ENCODE results near the gene KIF21A.

Gene KIF21A

DNA sequence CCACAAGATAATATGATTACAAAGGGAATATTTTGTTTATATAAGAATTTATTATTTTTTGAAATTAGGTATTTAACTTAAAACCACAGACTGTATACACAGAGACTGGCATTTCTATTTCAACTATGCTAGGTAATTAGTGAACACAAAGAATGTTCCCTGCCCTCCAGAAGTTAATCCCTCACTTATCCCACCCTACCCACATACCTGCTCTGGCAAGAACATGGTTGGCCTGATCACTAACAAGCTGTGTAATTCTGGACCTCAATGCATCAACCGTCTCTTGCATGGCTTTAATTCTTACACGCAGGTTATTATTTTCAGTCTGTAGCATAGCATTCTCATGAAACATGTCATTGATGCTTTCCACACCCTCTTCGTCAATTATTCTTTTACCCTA is 85.9 kb downstream of the KIF21A start:
- TF ChIP-seq, protein P1, sequence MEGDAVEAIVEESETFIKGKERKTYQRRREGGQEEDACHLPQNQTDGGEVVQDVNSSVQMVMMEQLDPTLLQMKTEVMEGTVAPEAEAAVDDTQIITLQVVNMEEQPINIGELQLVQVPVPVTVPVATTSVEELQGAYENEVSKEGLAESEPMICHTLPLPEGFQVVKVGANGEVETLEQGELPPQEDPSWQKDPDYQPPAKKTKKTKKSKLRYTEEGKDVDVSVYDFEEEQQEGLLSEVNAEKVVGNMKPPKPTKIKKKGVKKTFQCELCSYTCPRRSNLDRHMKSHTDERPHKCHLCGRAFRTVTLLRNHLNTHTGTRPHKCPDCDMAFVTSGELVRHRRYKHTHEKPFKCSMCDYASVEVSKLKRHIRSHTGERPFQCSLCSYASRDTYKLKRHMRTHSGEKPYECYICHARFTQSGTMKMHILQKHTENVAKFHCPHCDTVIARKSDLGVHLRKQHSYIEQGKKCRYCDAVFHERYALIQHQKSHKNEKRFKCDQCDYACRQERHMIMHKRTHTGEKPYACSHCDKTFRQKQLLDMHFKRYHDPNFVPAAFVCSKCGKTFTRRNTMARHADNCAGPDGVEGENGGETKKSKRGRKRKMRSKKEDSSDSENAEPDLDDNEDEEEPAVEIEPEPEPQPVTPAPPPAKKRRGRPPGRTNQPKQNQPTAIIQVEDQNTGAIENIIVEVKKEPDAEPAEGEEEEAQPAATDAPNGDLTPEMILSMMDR (IDR thresholded peaks at IDR 0.05; ENCODE audit: low read length, missing control alignments) = no peak
- no peak for DNase-seq (ENCODE audit: low read depth)
- no peak overlapping the region for H3K4me3 ChIP-seq (replicated peaks; ENCODE audit: low read depth, low read length)

DNA sequence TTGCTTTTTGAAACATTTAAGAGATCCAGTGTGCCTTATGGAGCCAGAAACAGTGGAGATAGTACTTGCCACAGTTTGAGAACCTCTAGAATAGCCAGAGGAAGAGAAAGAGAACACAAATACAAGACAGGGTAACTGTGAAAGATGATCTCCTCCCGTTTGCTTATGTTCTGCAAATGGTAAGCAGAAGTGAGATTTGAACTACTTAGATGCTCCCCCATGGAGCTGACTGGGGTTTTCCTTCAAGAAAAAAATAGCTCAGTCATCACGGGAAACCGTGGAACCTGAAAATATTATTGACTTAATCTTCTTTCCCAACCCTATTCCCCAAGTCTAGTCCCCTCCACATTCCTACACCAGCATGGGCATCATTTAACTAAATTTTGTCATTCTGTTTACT is 87.1 kb downstream of the KIF21A start:
- no peak for DNase-seq (ENCODE audit: low read depth)
- no peak overlapping the region for H3K4me3 ChIP-seq (replicated peaks; ENCODE audit: low read depth, low read length)
- TF ChIP-seq, protein P1 (IDR thresholded peaks at IDR 0.05; ENCODE audit: low read length, missing control alignments) = no peak

DNA sequence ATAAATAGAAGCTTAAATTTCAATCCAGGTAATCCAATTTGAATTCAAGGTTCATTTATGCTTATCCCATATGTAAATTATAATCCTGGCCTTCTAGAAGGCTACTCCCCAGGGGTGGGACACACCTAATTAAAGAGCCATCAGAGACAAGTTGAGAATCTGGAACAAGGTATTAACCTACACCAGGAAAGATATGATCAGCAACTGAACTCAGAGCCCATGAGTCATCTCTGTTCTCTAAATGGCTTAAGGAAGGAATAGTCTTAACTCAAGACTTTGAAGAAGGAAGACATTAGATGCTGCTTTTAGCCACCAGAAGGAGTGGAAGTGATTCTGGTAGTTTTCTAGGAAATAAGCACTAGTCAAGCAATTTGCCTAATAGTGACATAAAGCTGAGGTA is 88.0 kb downstream of the KIF21A start:
- no peak overlapping the region for H3K4me3 ChIP-seq (replicated peaks; ENCODE audit: low read depth, low read length)
- TF ChIP-seq, protein P1 (IDR thresholded peaks at IDR 0.05; ENCODE audit: low read length, missing control alignments) = no peak
- DNase-seq (ENCODE audit: low read depth) = no peak

DNA sequence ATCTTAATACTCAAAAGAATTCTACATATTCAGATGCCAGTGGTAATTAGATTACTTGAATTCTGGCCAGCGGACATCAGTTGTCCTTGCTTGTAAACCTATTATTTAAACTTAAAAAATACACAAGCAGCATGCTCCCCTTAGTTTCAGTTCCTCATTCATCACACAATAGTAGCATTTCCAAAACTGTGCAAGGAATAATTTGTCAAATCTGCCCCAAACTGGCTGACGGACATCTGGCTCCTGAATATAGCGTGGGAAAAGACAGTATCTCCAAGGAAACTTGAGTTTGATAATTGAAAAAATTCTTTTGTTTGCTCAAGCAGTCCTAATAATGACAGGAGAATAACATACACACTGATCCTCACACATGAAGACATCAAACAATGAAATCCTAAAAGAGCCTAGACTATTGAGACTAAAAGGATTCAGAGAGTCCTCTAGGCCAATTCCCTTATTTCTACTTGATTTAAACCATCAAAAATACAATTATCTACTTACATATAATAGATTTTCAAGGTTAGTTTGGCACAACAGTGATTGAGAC is 90.4 kb downstream of the KIF21A start:
- DNase-seq (ENCODE audit: low read depth) = no peak
- no peak overlapping the region for H3K4me3 ChIP-seq (replicated peaks; ENCODE audit: low read depth, low read length)
- TF ChIP-seq, protein P1 (IDR thresholded peaks at IDR 0.05; ENCODE audit: low read length, missing control alignments) = no peak

DNA sequence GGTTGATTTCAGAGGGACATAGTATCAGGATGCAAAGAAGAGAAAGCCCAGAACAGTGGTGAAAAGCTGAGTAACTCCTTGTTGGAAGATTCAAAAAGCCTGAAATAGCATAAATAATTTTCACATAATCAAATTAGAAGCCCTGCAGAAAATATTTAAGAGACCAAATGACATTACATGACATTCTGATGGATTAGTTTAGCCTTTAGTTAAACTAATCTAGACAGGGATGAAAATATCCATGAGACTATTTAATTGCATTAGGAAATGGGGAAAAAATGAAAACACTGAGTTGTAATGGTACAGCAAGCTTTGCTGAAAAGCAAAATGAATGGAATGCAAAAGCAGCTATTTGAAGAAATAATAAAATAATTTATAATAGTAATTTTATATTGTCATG is 91.8 kb downstream of the KIF21A start:
- TF ChIP-seq, protein P1 (IDR thresholded peaks at IDR 0.05; ENCODE audit: low read length, missing control alignments) = no peak
- H3K4me3 ChIP-seq (replicated peaks; ENCODE audit: low read depth, low read length) = no peak overlapping the region
- no peak for DNase-seq (ENCODE audit: low read depth)

DNA sequence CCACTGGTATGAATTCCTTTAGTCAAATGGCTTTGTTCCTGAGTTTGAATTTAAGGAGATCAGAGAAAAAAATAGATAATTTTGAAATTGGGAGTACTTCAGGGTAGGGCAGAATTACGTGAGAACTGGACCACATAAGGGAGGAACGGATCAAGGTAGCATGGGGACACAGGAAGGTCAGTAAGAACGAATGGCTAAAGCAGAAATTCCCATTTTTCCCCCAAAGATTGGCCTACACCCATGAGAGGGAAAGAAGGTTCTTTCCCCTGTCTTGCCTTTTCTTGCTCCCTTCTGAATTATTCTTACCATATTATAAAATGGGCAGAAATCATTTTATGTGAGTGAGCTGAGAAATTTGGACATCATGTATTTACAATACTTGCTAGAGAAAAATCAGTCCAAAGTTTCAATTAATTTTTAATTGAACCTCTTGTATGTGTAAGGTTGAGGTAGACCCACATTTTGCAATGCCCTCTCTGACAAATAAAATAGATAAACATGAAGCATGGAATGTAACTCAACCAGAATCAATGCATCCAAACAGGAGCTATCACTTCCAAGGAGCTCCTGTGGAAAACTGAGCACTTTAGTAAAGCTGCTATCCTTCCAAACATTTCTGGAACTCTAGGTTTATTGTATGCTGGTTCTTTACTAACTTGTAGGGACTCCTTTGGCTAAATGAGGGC is 93.8 kb downstream of the KIF21A start:
- no peak for DNase-seq (ENCODE audit: low read depth)
- H3K4me3 ChIP-seq (replicated peaks; ENCODE audit: low read depth, low read length) = no peak overlapping the region
- TF ChIP-seq, protein P1 (IDR thresholded peaks at IDR 0.05; ENCODE audit: low read length, missing control alignments) = no peak

DNA sequence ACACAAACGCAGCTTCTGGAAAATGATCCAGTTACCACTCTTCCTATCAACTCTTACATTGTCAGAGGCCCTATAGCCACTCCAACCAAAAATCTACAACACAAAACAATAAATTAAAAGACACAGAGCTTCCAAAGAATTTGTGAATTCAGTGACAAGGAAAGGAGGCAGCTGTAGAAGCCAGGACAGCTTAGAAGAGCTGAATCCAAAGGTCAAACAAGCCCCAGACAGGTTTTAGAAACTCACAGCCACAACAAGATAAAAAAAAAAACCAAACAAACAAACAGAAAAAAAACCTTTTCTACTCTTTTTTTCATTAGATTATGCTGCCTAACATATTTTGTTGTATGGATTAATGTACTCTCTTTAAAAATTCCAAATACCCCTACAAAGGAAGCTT is 94.4 kb downstream of the KIF21A start:
- TF ChIP-seq, protein P1 (IDR thresholded peaks at IDR 0.05; ENCODE audit: low read length, missing control alignments) = no peak
- H3K4me3 ChIP-seq (replicated peaks; ENCODE audit: low read depth, low read length) = no peak overlapping the region
- DNase-seq (ENCODE audit: low read depth) = no peak

Measured in fibroblast of pulmonary artery (primary cell).